ENCODE measurements around the gene TMPRSS7.
"Not testable (repeated sequence)": the region's sequence is repeated elsewhere in the genome, so short reads cannot be mapped to it uniquely, and the experiment has no call there.

TMPRSS7 gene

DNA sequence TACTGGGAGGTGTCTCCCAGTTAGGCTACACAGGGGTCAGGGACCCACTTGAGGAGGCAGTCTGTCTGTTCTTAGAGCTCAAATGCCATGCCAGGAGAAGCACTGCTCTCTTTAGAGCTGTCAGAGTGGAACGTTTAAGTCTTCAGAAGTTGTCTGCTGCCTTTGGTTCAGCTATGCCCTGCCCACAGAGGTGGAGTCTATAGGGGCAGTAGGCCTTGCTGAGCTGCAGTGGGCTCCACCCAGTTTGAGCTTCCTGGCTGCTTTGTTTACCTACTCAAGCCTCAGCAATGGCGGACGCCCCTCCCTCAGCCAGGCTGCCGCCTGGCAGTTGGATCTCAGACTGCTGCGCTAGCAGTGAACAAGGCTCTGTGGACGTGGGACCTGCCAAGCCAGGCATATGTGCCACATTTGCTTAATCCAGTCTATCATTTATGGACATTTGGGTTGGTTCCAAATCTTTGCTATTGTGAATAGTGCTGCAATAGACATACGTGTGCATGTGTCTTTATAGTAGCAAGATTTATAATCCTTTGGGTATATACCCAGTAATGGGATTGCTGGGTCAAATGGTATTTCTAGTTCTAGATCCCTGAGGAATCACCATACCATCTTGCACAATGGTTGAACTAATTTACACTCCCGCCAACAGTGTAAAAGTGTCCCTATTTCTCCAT, 38.0 kb downstream of the TMPRSS7 start:
- not testable (repeated sequence) for DNase-seq

DNA sequence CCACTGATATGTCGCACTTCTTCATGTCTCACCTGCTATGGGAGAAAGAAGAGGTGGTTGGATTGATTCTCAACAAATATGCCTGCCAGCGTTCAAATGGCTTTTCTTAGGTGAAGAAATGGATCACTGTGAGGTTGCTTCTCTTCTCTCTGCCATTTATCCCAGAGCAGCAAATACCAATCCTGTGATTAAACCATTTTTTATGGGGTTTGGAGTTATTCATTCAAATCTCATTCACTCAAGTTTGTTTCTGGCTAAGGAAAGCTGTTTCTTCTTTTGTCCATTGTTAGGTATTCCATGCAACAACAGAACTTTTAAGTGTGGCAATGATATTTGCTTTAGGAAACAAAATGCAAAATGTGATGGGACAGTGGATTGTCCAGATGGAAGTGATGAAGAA, 39.5 kb downstream of the TMPRSS7 start:
- no peak for DNase-seq

DNA sequence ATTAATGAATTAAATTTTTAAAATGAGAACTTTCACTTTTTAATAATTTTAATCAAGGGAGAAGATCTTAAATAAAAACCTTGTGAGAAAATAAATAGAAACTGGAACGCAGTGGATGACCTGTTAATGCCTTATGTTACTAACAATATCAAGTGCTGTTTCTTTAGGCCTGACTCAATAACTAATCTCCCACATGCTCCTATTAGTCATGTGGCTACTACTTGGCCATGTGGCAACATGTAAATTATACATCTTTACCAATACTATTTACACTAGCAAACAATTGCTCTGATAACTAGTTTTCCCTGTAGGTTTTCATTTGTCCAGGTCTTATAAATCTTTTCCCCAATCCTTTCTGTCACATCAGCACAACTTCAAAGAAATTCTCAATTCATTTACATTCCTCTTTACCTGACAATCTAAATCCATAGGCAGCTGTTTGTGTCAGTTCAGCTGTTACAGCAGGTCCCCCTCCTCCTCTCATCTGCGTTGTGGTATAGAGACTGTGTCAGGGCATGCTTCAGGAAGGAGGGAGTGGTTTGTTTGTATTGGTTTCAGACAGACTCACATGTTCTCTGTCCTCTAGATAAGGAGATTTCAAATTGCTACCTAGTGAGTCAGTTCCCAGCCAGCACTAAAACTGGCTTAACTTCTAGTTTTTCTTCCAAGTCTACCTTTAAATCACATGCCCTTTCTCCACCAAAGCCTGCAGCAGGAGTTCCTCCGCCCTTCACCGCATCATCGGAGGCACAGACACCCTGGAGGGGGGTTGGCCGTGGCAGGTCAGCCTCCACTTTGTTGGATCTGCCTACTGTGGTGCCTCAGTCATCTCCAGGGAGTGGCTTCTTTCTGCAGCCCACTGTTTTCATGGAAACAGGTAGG, 40.3 kb downstream of the TMPRSS7 start:
- peak; percentile 50 for DNase-seq

DNA sequence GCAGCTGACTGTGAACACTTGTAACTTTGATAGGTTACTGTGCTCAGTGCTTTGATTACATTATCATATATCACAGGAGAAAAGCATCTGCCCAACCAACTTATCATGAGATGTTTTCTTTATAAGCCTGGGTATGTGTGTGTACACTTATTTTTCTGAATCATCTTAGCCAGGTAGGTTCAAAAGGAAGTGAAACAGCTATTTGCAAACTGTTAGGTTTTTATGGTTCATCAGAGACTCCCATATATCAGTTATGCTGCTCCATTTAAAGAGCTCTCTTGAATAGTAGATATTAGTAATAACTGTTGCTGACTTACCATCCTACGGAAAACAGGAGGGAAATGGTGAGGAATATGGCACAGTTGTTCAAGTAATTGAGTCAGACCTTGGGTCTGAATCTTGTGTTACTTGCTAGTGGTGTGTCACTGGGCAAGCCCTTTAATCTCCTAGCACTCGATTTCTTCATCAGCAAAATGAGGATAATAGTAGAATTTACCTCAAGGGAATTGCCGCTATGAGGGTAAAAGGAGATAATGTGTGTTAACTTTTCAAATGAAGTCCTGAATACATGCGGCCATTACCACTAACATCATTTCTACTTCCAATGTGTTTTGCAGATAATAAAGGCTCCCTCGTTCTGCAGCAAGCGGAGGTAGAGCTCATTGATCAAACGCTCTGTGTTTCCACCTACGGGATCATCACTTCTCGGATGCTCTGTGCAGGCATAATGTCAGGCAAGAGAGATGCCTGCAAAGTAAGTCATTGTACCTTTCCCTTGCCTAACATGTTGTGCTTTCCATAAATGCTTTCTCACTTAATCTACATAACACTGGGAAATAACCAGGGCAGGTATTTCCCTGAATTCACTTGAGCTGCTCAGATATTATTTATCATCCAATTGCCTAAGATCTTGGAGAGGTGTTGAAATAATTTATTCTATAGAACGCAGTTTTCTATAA, 43.9 kb downstream of the TMPRSS7 start:
- no peak for DNase-seq

DNA sequence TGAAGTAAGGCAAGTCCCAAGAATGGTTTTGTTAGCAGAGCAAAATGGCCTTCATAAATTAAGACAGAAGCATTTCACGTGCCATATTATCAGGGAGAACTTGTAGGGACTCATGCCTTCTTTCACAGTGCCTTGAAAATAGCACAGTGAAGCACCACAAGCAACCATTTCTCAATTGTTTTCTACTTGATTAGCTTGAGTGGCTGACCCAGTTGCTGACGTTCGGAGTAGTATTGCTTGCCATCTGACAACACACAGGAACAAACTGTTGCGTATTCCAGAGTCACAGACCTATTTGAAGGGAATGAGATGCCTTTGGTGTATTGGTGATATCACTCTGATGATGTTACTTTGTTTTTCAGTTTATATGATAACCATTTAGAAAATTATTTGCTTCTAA, 48.7 kb downstream of the TMPRSS7 start:
- DNase-seq, result no peak

DNA sequence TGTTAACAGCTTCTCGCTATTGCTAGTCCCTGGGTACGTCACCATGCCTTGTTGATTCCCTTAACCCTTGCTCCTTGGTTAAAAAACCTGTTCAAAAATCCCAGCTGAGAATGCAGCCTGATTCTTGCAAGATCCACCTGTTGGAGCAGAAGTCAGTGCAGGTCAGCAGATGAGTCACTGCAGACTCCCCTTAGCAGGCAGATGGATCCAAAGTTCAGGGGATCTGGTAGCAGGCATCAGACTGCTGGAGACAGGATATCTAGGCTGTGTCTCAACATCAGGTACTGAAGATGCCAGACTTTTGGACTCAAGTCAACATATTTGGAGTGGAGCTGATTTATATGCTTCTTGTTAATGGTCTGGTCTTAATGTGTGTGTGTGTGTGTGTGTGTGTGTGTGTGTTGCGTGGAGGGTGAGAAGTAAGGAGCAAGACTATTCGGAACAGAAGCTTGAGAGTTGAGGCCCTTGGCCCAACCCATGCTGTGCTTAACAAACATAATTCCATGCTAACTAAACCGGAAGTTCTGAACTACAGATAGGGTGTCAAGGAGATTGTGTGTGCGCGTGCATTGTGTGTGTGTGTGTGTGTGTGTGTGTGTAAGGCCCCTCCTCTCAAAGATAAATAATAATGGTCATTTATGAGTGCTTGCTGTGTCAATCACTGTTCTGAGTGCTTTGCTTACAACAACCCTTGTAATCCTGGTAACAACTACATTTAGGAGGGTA, 50.6 kb downstream of the TMPRSS7 start:
- DNase-seq, result no peak

DNA sequence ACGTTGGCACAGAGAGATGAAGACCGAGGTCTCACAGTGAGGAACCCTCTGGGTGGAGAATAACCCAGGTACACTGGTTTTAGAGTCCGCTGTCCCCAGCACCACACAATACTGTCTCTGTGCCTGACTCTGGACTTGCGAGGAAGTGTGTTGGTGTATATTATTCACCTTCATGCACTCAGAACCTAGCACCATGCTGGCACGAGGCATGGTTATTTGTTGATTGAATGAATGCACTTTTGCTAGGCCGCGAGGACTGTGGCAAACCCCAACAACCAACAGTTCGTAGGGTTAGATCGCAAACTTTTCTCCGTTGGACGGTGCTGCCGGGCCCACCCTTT, 51.2 kb downstream of the TMPRSS7 start:
- DNase-seq, result no peak

DNA sequence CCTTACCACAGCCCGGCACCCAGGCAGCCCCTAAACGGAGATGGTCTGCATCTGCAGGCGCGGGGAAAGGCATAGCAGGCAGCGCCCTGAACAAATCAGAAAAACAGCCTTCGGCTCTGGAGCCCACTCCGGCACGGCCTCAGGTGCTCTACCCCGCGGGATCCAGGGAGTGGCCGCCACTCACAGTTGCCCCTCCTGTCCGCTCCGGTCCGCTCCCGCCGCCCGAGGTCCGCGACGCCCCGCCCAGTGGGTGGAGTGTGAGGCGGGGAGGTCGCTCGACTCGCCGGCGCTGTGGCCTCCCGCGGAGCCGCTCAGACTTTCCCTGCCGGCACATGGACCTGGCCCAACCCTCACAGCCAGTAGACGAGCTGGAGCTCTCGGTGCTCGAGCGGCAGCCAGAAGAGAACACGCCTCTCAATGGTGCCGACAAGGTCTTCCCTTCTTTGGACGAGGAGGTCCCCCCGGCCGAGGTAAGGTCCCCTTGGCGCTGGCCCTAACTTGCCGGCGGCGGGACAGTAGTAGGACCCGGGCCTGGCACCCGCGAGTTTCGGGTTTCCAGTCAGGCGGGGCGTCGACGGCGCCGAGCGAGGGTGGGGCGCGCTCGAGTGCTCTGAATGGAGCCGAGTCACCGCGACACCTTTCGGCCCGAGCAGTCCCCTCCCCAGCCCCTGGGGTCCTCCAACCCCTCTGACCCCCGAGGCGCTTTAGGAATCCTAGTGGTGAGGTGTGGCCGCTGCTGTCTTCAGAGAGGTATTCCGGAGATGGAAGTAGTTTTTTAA, 51.7 kb downstream of the TMPRSS7 start, which contains the start of gene C3orf52:
Gene C3orf52, plus strand, starts transcription at position 314 of the 779 bp plus-strand sequence. Its CDS starts 19 bp downstream, at position 333.
- DNase-seq, result peak; percentile 79

DNA sequence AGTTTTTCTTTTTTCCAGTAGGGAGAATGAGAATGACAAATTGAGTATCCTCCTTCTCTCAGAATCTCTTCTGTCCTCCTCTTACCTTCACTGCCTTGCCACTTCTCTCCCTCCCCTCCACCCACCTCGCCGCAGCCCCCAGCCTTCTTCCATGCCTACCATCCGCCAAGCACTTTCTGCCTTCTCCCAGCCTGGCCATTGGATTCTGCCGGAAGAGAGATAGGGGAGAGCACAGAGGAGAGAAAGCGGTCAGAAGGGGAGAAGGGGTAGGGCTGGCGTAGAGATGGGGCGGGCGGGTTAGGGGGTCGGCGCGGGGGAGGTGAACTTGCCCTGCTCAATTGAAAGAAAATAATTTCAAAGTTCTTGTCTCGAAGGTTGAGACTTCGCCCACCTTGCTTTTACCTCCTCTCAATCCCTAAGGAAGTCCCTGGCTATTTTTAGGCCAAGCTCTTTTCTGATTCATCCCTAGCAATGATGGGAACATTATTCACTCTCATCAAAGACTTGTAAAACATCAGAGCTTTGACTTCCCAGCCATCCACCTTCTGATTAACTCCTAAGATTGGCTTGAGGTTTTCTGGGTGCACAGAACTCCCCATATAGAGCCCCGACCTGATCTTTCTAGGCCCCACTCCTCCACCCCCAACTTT, 52.5 kb downstream of the TMPRSS7 start:
- DNase-seq, result no peak

DNA sequence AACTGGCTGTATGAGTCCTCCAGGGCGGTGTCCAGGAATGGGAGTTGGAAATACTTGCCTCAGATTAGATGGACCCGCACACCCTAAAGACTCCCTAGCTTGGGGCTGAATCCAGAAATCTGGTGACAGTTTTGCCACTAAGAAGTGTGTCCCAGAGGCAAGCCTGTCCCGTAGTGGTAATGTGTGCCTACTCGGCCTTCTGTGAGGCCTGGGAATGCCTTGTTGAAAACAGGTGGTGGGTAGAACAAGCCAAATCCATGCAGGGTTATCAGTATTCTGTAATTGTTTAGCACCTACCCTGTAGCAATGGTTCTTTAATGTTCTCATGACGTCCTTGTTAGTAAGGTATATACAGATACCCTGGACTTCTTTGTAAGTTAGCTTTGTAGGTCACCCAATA, 53.2 kb downstream of the TMPRSS7 start:
- no peak for DNase-seq

DNA sequence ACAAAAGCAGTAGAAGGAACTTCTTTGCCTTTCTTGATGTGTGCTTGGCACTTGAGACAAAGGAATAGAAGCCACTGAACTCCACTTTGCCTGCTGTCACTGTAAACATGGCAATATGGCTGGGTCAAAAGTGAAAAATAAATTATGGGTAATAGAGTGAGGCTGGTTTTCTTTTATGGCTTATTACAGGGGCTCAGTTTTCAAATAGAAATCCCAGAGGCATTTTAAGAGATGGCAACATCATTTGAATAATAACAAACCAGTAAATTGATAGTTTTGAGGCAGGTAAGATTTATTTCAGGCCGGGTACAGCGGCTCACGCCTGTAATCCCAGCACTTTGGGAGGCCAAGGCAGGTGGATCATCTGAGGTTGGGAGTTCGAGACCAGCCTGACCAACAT, 54.4 kb downstream of the TMPRSS7 start:
- DNase-seq, result no peak

DNA sequence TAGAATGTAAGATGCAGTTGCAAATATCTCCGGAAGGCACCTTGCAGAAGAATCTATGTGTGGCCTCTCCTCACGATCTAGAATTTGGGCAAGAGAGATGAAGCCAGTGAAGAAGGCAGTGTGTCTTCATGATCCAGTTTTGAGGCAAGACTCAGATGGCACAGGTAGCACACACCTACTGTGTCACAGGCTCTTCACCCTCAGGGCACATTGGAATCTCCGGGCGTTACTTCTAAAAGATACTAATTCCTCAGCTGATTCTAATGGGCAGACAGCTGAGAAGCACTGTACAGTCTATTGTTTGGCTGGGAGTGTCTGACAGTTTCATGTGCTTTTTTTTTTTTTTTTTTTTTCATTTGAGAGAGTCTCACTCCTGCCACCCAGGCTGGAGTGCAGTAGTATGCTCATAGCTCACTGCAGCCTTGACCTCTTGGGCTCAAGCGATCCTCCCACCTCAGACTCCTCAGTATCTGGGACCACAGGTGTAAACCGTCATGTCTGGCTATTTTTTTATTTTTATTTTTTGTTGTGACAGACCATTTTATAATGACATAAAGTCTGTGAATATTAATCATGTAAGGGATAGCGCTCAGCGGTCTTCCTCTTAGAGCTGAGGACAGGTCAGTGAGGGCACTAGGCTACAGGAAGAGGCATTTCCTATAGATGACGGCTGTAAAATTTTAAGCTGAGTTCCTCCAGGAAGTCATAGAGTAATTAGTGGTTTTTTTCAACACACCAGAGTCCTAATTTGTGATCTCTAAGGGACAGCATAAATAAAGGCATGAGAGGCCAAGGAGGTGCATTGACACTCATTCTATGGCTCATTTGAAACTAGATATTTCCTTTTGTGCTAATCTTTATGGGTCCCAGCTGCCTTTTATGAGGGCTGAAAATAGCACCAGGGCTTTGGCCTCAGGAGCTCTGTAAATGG, 55.7 kb downstream of the TMPRSS7 start:
- no peak for DNase-seq

DNA sequence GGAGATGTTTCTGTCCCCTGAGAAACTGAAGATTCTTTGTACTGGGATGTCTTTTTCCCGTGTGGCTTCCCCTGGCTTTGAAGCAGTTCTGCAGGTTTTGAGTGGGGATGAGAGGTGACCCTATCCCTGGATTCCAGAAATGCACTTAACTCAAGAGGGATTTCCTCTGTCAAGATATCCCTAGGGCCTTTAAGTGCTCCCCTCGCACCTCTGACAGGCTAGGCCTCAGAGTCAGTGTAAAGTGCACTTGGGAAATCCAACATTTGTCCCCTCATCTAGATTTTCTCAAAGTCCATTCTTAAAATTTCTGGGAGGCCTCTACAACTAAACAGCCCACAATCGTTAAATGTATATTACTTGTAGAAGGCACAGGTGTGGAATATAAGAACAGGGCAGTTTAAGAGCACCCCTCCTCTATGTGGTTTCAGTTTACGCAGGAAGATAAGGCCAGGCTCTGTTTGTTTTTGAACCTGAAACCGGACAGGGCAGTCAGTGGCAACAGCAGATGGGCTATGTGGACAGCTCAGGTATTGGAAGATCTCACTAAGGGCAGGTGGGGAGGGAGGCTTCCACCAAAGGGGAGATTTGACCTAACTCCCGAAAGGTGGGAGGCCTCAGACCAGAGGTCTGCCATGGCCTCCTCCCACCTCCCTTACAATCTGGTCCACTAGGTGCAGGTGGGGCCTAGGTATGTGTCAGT, 56.5 kb downstream of the TMPRSS7 start:
- no peak for DNase-seq

DNA sequence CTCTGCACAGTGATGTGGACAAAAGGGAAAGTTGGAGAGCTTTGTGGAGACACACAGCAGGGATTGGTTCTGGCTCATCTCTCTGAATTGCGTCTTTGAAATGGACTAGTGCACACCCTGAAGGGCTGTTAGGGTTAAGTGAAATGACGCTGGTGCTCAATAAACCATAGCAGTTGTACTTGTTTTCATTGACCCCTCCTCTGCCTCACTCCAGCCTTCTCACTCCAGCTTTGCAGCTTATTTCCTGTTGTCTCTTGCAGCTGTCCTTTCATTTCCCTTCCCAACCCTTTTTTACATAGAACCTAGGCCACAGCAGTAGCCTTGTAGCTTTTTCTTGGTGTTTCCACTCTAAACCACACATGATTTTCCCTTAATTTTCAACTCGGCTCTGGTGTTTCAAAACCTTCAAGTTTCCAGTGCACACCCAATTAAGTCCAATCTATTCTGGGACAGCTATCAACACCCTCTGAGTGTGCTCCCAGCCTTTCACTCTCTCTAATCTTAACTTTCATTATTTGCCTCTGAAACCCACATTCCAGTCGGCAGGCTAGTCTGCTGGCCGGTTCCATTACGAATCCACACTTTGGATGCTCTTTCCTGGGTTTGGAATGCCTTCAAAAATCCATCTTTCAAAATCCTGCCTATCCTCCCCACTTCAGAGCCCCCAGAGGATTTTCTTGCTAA, 58.1 kb downstream of the TMPRSS7 start:
- DNase-seq, result no peak

DNA sequence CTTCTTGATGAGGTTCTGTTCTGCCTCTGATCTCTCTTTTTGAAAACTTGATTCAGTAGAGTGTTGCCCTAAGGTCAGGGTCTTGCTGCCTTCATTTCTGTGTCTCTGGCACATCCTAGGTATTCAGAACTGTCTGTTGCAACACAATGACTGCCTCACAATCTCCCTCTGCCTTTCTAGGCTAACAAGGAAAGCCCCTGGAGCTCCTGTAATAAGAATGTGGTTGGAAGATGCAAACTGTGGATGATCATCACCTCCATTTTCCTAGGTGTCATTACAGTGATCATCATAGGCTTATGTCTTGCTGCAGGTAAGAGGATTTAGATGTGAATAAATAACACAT, 58.6 kb downstream of the TMPRSS7 start:
- DNase-seq, result no peak

DNA sequence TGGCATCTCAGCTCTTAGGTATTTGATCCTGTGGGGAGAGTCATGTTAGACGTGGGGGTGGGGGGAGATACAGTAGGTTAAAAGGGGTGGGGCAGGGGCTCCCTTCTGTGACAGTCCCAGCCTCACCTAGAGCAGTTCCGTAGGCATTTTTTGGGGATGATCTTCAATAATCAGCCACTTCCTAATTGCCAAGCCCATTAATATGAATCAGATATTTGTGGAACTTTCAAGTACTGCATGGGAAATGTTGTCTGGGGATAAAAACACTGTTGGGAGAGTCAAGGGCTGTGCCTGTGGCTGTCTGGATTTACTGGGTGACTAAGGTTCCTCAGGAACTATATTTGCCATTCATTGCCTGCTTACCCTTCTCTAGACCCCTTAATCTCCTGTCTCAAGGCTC, 61.2 kb downstream of the TMPRSS7 start:
- DNase-seq, result no peak

DNA sequence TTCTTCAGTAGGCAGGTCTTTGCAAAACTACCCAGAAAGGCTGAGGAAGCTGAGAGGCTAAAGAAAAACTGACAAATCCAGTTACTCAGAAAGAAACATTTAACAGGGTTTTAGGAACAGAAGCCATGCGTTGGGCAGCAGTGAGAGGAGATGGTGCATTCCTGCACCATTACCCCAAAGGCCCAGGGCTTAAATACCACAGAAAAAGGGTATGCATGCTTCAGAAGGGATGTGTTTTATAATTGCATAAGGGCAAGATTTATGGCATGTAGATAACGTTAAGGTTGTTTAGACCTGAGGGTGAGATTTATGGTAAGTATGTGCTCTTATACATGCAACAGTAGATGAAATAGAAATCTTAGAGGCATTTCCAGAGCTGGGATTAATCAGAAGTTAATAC, 61.6 kb downstream of the TMPRSS7 start:
- DNase-seq, result no peak

DNA sequence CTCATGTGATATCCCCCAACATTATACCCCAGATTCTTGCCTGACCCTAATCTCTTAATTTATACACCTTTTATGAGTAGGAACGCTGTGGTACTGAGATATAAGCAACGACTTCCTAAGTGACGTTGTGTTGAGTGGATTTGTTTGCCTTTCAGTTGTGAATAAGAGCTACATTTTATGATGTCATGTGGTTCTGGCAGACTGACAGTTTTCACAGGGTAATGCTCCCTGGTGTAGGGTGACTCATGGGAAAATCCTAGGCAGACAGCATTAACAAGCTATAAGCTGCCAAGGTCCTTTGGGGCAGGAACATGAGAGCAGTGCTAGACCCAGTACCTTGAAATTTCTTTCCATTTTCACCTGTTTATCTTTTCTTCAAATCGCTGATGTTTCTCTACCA, 62.8 kb downstream of the TMPRSS7 start:
- DNase-seq, result peak; percentile 31

DNA sequence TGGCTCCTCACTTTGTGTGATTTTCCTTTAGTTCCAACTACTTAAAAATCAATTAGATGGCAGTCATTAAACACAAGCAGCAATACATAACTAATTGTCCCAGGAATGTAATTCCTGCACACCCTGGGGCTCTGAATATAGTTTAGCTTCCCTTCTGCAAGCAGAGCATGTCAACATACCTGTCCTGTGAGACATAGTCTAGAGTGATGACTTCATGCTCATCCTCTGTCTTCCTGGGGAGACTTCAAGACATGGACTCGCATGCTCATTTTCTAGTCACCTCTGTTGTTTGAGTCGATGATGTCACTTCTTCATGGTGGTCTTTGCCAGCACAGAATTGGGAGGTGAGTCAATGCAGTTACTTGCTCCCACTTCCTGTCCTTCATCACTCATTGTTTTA, 67.4 kb downstream of the TMPRSS7 start:
- DNase-seq, result no peak

All from NCI-H510A (cell line).